ENCODE results near the gene NACA. TPM values are rescaled to one million over a fixed set of nuclear protein-coding genes. Genes with fewer than 3 reads are reported as not detected.

Gene NACA
- polyA plus RNA-seq, 1 of the 3 experiments (the other 2 are of a cell fraction), result 523 TPM

- Histone ChIP-seq H3K9me3 (no peaks in the 10 kb centered on the region), H3F3A (replicated peaks; ENCODE audit: insufficient read depth) (peaks cover 23% of the 10 kb centered on the region), H3K27ac (ENCODE audit: low read depth in 2 of 2, low read length in 1 of 2) (no peak overlapping the region), H4K20me1 (ENCODE audit: insufficient read depth) (peaks cover 96% of the 10 kb centered on the region), H3K36me3 (replicated peaks in 1 of 2; ENCODE audit: control insufficient read depth in 1 of 2, insufficient read depth in 2 of 2, low read length in 1 of 2) (peaks cover 0 to 30% of the 10 kb centered on the region in 2 experiments), H3K27me3 (ENCODE audit: insufficient read depth) (no peaks in the 10 kb centered on the region), H3K9ac (no peak overlapping the region), H3K4me3 (ENCODE audit: low read depth in 2 of 2, low read length in 1 of 2) (no peak overlapping the region), H3K4me1 (ENCODE audit: control insufficient read depth in 1 of 2, insufficient read depth in 2 of 2, low read depth in 1 of 2, low read length in 1 of 2) (peaks cover 0 to under 1% of the 10 kb centered on the region in 2 experiments; a peak in 1 of 4 replicates), H3K4me2 (no peak overlapping the region), H3K9me2 (no peaks in the 10 kb centered on the region), H2AFZ (ENCODE audit: low read depth) (no peak overlapping the region), H3K79me2 (ENCODE audit: insufficient read depth) (peaks cover 100% of the 10 kb centered on the region)
- WGBS (ENCODE audit: low lambda C conversion rate), result 100% methylated on average over 2 of the region's 2 CpGs
- no peak for TF ChIP-seq ELF1 (IDR thresholded peaks at IDR 0.05)
- TF ChIP-seq, protein P1, sequence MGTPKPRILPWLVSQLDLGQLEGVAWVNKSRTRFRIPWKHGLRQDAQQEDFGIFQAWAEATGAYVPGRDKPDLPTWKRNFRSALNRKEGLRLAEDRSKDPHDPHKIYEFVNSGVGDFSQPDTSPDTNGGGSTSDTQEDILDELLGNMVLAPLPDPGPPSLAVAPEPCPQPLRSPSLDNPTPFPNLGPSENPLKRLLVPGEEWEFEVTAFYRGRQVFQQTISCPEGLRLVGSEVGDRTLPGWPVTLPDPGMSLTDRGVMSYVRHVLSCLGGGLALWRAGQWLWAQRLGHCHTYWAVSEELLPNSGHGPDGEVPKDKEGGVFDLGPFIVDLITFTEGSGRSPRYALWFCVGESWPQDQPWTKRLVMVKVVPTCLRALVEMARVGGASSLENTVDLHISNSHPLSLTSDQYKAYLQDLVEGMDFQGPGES (IDR thresholded peaks at IDR 0.05; ENCODE audit: low read depth, low read length), result no peak
- TF ChIP-seq TEAD4 (IDR thresholded peaks at IDR 0.05; ENCODE audit: borderline replicate concordance, insufficient read depth), result no peak
- no peak for TF ChIP-seq YY1 (IDR thresholded peaks at IDR 0.05; ENCODE audit: low read depth)
- TF ChIP-seq RFX5 (IDR thresholded peaks at IDR 0.05; ENCODE audit: low read length), result no peak
- no peak for TF ChIP-seq NRF1 (IDR thresholded peaks at IDR 0.05; ENCODE audit: low read depth, low read length)
- TF ChIP-seq, protein P2, sequence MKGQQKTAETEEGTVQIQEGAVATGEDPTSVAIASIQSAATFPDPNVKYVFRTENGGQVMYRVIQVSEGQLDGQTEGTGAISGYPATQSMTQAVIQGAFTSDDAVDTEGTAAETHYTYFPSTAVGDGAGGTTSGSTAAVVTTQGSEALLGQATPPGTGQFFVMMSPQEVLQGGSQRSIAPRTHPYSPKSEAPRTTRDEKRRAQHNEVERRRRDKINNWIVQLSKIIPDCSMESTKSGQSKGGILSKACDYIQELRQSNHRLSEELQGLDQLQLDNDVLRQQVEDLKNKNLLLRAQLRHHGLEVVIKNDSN (IDR thresholded peaks at IDR 0.05; ENCODE audit: borderline replicate concordance, low read depth), result no peak
- DNase-seq, result no peak
- ChIA-PET CTCF (interaction anchor here (1.2 kb wide), 1 partner anchor 78 kb away, joined by 3 read pairs; no protein-coding TSS in a partner anchor), POLR2A (no interaction called here)
Observed at GRCh38 chr12:56678852-56679251, 46.2 kb downstream of the NACA start.

DNA sequence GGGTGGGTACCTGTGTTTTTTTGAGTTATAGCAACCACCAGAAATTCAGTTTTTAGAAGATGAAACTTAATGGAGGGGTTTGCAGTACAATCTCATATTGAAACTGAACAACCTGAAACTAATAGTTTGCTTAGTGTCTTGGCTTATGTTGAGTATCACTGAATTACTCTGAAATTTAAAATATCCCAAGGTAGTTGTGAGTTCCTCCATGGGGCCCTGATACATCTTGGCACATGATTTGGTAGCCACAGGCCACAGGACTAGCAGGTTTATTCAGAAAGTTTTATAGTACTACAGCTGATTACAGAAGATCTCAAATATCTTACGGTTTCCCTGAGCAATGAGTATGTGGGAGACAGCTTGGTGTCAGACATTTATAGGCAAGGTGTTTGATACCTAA is 47.4 kb downstream of the NACA start:
- Histone ChIP-seq H3K36me3 (replicated peaks in 1 of 2; ENCODE audit: control insufficient read depth in 1 of 2, insufficient read depth in 2 of 2, low read length in 1 of 2) (peaks cover 0 to 31% of the 10 kb centered on the region in 2 experiments), H3K27me3 (ENCODE audit: insufficient read depth) (no peaks in the 10 kb centered on the region), H3K4me2 (no peak overlapping the region), H3K9ac (no peak overlapping the region), H3K27ac (ENCODE audit: low read depth in 2 of 2, low read length in 1 of 2) (peak overlapping the region in 1 of 2 experiments; percentile 9; a peak in 1 of 4 replicates), H3K4me3 (ENCODE audit: low read depth in 2 of 2, low read length in 1 of 2) (no peak overlapping the region), H3K9me2 (no peaks in the 10 kb centered on the region), H2AFZ (ENCODE audit: low read depth) (no peak overlapping the region), H3K79me2 (ENCODE audit: insufficient read depth) (peaks cover 100% of the 10 kb centered on the region), H3F3A (replicated peaks; ENCODE audit: insufficient read depth) (peaks cover 23% of the 10 kb centered on the region), H3K9me3 (no peaks in the 10 kb centered on the region), H3K4me1 (ENCODE audit: control insufficient read depth in 1 of 2, insufficient read depth in 2 of 2, low read depth in 1 of 2, low read length in 1 of 2) (no peaks in the 10 kb centered on the region), H4K20me1 (ENCODE audit: insufficient read depth) (peaks cover 95% of the 10 kb centered on the region)
- DNase-seq, result no peak
- 100% methylated on average over 1 of the region's 1 CpG for WGBS (ENCODE audit: low lambda C conversion rate)
- TF ChIP-seq YY1 (IDR thresholded peaks at IDR 0.05; ENCODE audit: low read depth) (no peak), EZH2phosphoT487 (IDR thresholded peaks at IDR 0.05; ENCODE audit: borderline replicate concordance, low read depth) (no peak), CHD2 (IDR thresholded peaks at IDR 0.05; ENCODE audit: low read length, partially characterized antibody) (no peak), JUND (IDR thresholded peaks at IDR 0.05) (no peak), MEF2A (IDR thresholded peaks at IDR 0.05; ENCODE audit: borderline replicate concordance, low read depth) (no peak), MXI1 (IDR thresholded peaks at IDR 0.05; ENCODE audit: low read depth, low read length) (no peak), FOXM1 (IDR thresholded peaks at IDR 0.05; ENCODE audit: low read depth) (no peak), TCF12 (IDR thresholded peaks at IDR 0.05) (no peak)
- TF ChIP-seq, protein P3, sequence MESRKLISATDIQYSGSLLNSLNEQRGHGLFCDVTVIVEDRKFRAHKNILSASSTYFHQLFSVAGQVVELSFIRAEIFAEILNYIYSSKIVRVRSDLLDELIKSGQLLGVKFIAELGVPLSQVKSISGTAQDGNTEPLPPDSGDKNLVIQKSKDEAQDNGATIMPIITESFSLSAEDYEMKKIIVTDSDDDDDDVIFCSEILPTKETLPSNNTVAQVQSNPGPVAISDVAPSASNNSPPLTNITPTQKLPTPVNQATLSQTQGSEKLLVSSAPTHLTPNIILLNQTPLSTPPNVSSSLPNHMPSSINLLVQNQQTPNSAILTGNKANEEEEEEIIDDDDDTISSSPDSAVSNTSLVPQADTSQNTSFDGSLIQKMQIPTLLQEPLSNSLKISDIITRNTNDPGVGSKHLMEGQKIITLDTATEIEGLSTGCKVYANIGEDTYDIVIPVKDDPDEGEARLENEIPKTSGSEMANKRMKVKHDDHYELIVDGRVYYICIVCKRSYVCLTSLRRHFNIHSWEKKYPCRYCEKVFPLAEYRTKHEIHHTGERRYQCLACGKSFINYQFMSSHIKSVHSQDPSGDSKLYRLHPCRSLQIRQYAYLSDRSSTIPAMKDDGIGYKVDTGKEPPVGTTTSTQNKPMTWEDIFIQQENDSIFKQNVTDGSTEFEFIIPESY (IDR thresholded peaks at IDR 0.05; ENCODE audit: borderline replicate concordance, low read depth), result no peak
- ChIA-PET CTCF (interaction anchor here (1.2 kb wide), 1 partner anchor 79 kb away, joined by 3 read pairs; no protein-coding TSS in a partner anchor), POLR2A (interaction anchor here (0.6 kb wide), 2 partner anchors 48 to 362 kb away, joined by 4 read pairs; partner anchors contain the start of gene CNPY2)
